Middle frontal gyrus (tissue), 1 donor: Measurements from ENCODE around the gene CCDC71L.

Source experiments
- DNase-seq: peaks from one replicate; pipeline ENCODE4 v3.0.0-alpha.2; 2015; ENCODE audit warnings: low spot score; ENCODE audit errors: extremely low spot score

The CCDC71L gene

GRCh38 chr7:106659166-106659962 is 1.6 kb downstream of the CCDC71L start:
- no peak for DNase-seq

- no peak for DNase-seq
Observed at GRCh38 chr7:106658316-106659165, 2.4 kb downstream of the CCDC71L start.

- DNase-seq: no peak
Observed at GRCh38 chr7:106657085-106657991, 3.6 kb downstream of the CCDC71L start.

- no peak for DNase-seq
Observed at GRCh38 chr7:106655703-106656498, 5.1 kb downstream of the CCDC71L start.

GRCh38 chr7:106653488-106653887 is 7.5 kb downstream of the CCDC71L start:
- no peak for DNase-seq

GRCh38 chr7:106652909-106653308 is 8.0 kb downstream of the CCDC71L start:
- DNase-seq: no peak

GRCh38 chr7:106652092-106652491 is 8.9 kb downstream of the CCDC71L start:
- no peak for DNase-seq

GRCh38 chr7:106646256-106646655 is 14.7 kb downstream of the CCDC71L start:
- DNase-seq: no peak

- DNase-seq: no peak
Observed at GRCh38 chr7:106644999-106645398, 16.0 kb downstream of the CCDC71L start.

- DNase-seq: no peak
Observed at GRCh38 chr7:106643216-106644000, 17.6 kb downstream of the CCDC71L start.

GRCh38 chr7:106641416-106641815 is 19.5 kb downstream of the CCDC71L start:
- DNase-seq: no peak

GRCh38 chr7:106640368-106641141 is 20.4 kb downstream of the CCDC71L start:
- no peak for DNase-seq

GRCh38 chr7:106639476-106640334 is 21.3 kb downstream of the CCDC71L start:
- DNase-seq: no peak

GRCh38 chr7:106635411-106635810 is 25.5 kb downstream of the CCDC71L start:
- no peak for DNase-seq

GRCh38 chr7:106634958-106635357 is 26.0 kb downstream of the CCDC71L start:
- no peak for DNase-seq

GRCh38 chr7:106630648-106631047 is 30.3 kb downstream of the CCDC71L start:
- DNase-seq: no peak

GRCh38 chr7:106629516-106629915 is 31.4 kb downstream of the CCDC71L start:
- no peak for DNase-seq
